GM10266 (cell line): ENCODE data around the gene ATP11A.

Source experiments
- DNase-seq: peaks from one replicate; pipeline ENCODE4 v3.0.0; 2012; ENCODE audit errors: extremely low spot score
- CTCF ChIP-seq: IDR thresholded peaks from 2 replicates; pipeline ENCODE4 v1.5.1; 2012; ENCODE audit warnings: mild to moderate bottlenecking, low read depth; ENCODE audit not compliant: control insufficient read depth, insufficient read depth; ENCODE audit errors: missing control alignments

Gene ATP11A

GRCh38 chr13:112905619-112905989, 215.8 kb downstream of the ATP11A start:
- no peak for DNase-seq
- TF ChIP-seq CTCF = no peak

- TF ChIP-seq CTCF = no peak
- no peak for DNase-seq
Observed at GRCh38 chr13:112905990-112906641, 216.3 kb downstream of the ATP11A start.

GRCh38 chr13:112907286-112907685, 217.4 kb downstream of the ATP11A start:
- DNase-seq = no peak
- TF ChIP-seq CTCF = no peak

- no peak for TF ChIP-seq CTCF
- no peak for DNase-seq
Observed at GRCh38 chr13:112907871-112908331, 218.1 kb downstream of the ATP11A start.

- DNase-seq = no peak
- TF ChIP-seq CTCF = no peak
Observed at GRCh38 chr13:112908342-112908741, 218.5 kb downstream of the ATP11A start.

- no peak for TF ChIP-seq CTCF
Observed at GRCh38 chr13:112910016-112910415, 220.2 kb downstream of the ATP11A start.

GRCh38 chr13:112910616-112911280, 220.9 kb downstream of the ATP11A start:
- no peak for DNase-seq
- no peak for TF ChIP-seq CTCF

More at GRCh38 chr13:112910016-112910415, 220.2 kb downstream of the ATP11A start:
- no peak for DNase-seq
